A673 (cell line): ENCODE data around the gene SLCO3A1. TPM values are rescaled to one million over a fixed set of nuclear protein-coding genes. Genes with fewer than 3 reads are reported as not detected.

Experiments used
- BruUV-seq: library from RNA; stranded (reverse); fragments of 400-500 nt; replicated peaks from 2 replicates; lab custom pipeline; 2021; lab: Mats Ljungman, UMichigan
- CTCF ChIA-PET: fragments of 300-600 bp; sonication (Branson Sonifier 250); formaldehyde crosslinking; loops from one replicate; lab custom pipeline; 2022; ENCODE audit warnings: antibody characterized with exemption; lab: Charles Lee
- POLR2A ChIA-PET: fragments of 300-600 bp; sonication (Branson Sonifier 250); formaldehyde crosslinking; loops from one replicate; lab custom pipeline; 2022; ENCODE audit warnings: antibody characterized with exemption; ENCODE audit not compliant: low non-redundant PET; lab: Charles Lee
- DNase-seq: peaks from one replicate; pipeline ENCODE4 v3.0.0-alpha.2; 2015; ENCODE audit warnings: low spot score
- H3K27ac ChIP-seq: fragments of 200-600 bp; sonication (generic); 2 replicates; pipeline ENCODE4 v1.5.1; 2016; ENCODE audit warnings: mixed run types, low read depth, mild to moderate bottlenecking, mixed read lengths, antibody characterized with exemption, low read length; ENCODE audit not compliant: poor library complexity, severe bottlenecking
- H3K27me3 ChIP-seq: fragments of 200-600 bp; sonication (generic); replicated peaks from 2 replicates; pipeline ENCODE4 v1.6.1; 2017; ENCODE audit warnings: mixed run types, low read depth, mild to moderate bottlenecking, mixed read lengths, antibody characterized with exemption, low read length; ENCODE audit not compliant: insufficient read depth, poor library complexity
- H3K36me3 ChIP-seq: fragments of 200-600 bp; sonication (generic); 2 replicates; pipeline ENCODE4 v1.6.1; 2016; ENCODE audit warnings: mixed run types, mild to moderate bottlenecking, mixed read lengths, antibody characterized with exemption, low read length; ENCODE audit not compliant: insufficient read depth, poor library complexity, severe bottlenecking
- H3K4me1 ChIP-seq: fragments of 200-600 bp; sonication (generic); 2 replicates; pipeline ENCODE4 v1.6.1; 2017; ENCODE audit warnings: mixed run types, mild to moderate bottlenecking, mixed read lengths, antibody characterized with exemption, low read length; ENCODE audit not compliant: insufficient read depth, poor library complexity, severe bottlenecking
- H3K4me3 ChIP-seq: fragments of 200-600 bp; sonication (generic); 2 replicates; pipeline ENCODE4 v1.5.1; 2016; ENCODE audit warnings: low read depth, mixed run types, mild to moderate bottlenecking, mixed read lengths, low read length; ENCODE audit not compliant: poor library complexity, severe bottlenecking
- H3K9me3 ChIP-seq: fragments of 200-600 bp; sonication (generic); 2 replicates; pipeline ENCODE4 v1.6.1; 2016; ENCODE audit warnings: mixed run types, low read depth, mild to moderate bottlenecking, mixed read lengths, antibody characterized with exemption, low read length; ENCODE audit not compliant: poor library complexity, severe bottlenecking
- EZH2 ChIP-seq: fragments of 200-600 bp; sonication (generic); IDR thresholded peaks from 2 replicates; pipeline ENCODE4 v1.6.1; 2017; ENCODE audit warnings: borderline replicate concordance, low read depth, mild to moderate bottlenecking, mixed read lengths, antibody characterized with exemption, low read length; ENCODE audit not compliant: poor library complexity, severe bottlenecking
- intact Hi-C: fragments of 100-400 bp; cut with micrococcal nuclease; formaldehyde crosslinking; loops from one replicate; pipeline ENCODE4 v1.10.0; 2022; ENCODE audit not compliant: unreplicated experiment
- total RNA-seq: library from RNA; stranded (reverse); gene quantifications from 2 replicates; pipeline ENCODE4 v1.2.3, GENCODE V29; 2021
- TF ChIP-seq, protein P1 (sequence below): fragments of 300-800, 200-600 bp; sonication (generic); conservative IDR thresholded peaks from 2 replicates; pipeline ENCODE4 v1.5.1; 2017; ENCODE audit warnings: low read depth, mild to moderate bottlenecking, antibody characterized with exemption, low read length, moderate library complexity, mixed read lengths

SLCO3A1 gene
- total RNA-seq, 1 experiment from 2014 or later, result 16.6 TPM

- no peaks in the 10 kb centered on the region for H3K4me1 ChIP-seq
- no peak overlapping the region for H3K27ac ChIP-seq
- no peaks in the 10 kb centered on the region for H3K27me3 ChIP-seq
- ChIA-PET POLR2A (no interaction called here), CTCF (no interaction called here)
- intact Hi-C loops, result no loop called here
- no peaks in the 10 kb centered on the region for H3K36me3 ChIP-seq
- no peak for DNase-seq
- no TSS peak for BruUV-seq
- TF ChIP-seq EZH2, result no peak
- TF ChIP-seq, protein P1, sequence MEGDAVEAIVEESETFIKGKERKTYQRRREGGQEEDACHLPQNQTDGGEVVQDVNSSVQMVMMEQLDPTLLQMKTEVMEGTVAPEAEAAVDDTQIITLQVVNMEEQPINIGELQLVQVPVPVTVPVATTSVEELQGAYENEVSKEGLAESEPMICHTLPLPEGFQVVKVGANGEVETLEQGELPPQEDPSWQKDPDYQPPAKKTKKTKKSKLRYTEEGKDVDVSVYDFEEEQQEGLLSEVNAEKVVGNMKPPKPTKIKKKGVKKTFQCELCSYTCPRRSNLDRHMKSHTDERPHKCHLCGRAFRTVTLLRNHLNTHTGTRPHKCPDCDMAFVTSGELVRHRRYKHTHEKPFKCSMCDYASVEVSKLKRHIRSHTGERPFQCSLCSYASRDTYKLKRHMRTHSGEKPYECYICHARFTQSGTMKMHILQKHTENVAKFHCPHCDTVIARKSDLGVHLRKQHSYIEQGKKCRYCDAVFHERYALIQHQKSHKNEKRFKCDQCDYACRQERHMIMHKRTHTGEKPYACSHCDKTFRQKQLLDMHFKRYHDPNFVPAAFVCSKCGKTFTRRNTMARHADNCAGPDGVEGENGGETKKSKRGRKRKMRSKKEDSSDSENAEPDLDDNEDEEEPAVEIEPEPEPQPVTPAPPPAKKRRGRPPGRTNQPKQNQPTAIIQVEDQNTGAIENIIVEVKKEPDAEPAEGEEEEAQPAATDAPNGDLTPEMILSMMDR, result no peak
- no peak overlapping the region for H3K4me3 ChIP-seq
- no peaks in the 10 kb centered on the region for H3K9me3 ChIP-seq
Measured at GRCh38 chr15:92168066-92168683, 314.7 kb downstream of the SLCO3A1 start.

DNA sequence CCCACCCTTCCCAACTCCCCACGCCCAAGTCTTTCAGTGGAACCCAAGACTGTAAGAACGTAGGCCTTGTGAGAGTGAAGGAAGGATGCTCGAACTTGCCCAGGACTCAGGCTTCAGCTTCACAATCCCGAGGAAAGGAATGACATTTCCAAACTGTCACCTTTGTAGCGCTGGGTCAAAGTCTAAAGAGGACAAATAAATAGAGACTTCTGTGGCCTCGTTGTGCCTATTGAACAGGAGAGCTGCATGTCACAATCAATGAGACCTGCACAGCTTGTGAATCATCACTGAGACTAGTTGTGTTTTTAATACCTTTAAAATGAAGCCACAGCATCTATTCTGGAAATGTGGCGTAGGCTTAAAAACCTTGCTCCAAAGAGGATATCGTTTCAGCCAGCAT lies 317.4 kb downstream of the SLCO3A1 start:
- ChIA-PET CTCF (no interaction called here), POLR2A (no interaction called here)
- no peak overlapping the region for H3K27ac ChIP-seq
- H3K27me3 ChIP-seq, result no peaks in the 10 kb centered on the region
- intact Hi-C loops, result no loop called here
- no peaks in the 10 kb centered on the region for H3K4me1 ChIP-seq
- TF ChIP-seq, protein P1, result no peak
- no peak for TF ChIP-seq EZH2
- H3K36me3 ChIP-seq, result no peaks in the 10 kb centered on the region
- H3K4me3 ChIP-seq, result no peak overlapping the region
- no peak for DNase-seq
- no TSS peak for BruUV-seq
- H3K9me3 ChIP-seq, result no peaks in the 10 kb centered on the region

DNA sequence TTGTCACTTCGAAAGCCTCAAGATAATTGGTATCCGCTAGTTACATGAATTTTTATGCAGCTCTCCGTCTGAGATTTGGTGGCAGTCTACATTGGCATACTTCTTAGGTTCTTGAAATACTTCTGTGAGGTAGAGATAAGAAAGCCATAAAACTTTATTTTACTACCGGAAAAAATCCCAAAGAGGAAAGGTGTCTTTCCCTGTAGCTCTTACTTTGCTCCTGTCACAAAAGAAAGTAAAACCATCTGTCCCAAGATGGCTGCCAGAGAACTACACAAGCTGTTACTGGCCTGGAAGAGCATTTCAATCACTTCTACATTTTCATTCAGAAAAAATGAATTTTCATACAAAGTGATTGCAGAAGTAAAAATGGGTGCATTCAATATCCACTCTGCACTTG lies 325.4 kb downstream of the SLCO3A1 start:
- Histone ChIP-seq H3K9me3 (no peaks in the 10 kb centered on the region), H3K27me3 (no peaks in the 10 kb centered on the region), H3K36me3 (no peaks in the 10 kb centered on the region), H3K27ac (no peak overlapping the region), H3K4me3 (no peak overlapping the region), H3K4me1 (no peaks in the 10 kb centered on the region)
- CTCF ChIA-PET, result no interaction called here
- intact Hi-C loops, result no loop called here
- DNase-seq, result no peak
- TF ChIP-seq EZH2, result no peak
- TF ChIP-seq, protein P1, result no peak
- POLR2A ChIA-PET, result no interaction called here
- BruUV-seq, result no TSS peak
